HEK293 (cell line): Measurements from ENCODE around the gene UBR4.

Experiments
- HOXC10 ChIP-seq: sonication (generic); formaldehyde crosslinking; IDR thresholded peaks from 2 replicates; pipeline ENCODE4 v1.8.1; 2023; ENCODE audit warnings: mild to moderate bottlenecking, missing genetic modification reagents
- OVOL3 ChIP-seq: fragments of 450-650 bp; formaldehyde crosslinking; IDR thresholded peaks from 2 replicates; pipeline ENCODE4 v1.5.1; 2016; ENCODE audit warnings: missing biosample characterization, missing genetic modification characterization
- PRDM1 ChIP-seq: fragments of 450-650 bp; formaldehyde crosslinking; IDR thresholded peaks from 2 replicates; pipeline ENCODE4; 2016; ENCODE audit warnings: missing biosample characterization, missing genetic modification characterization
- PRDM10 ChIP-seq: fragments of 450-650 bp; formaldehyde crosslinking; IDR thresholded peaks from 2 replicates; pipeline ENCODE4 v1.5.1; 2016; ENCODE audit warnings: missing biosample characterization, missing genetic modification characterization
- SCRT2 ChIP-seq: fragments of 450-650 bp; formaldehyde crosslinking; IDR thresholded peaks from 2 replicates; pipeline ENCODE4 v1.5.1; 2016; ENCODE audit warnings: missing biosample characterization, missing genetic modification characterization
- SP7 ChIP-seq: fragments of 450-650 bp; formaldehyde crosslinking; IDR thresholded peaks from 2 replicates; pipeline ENCODE4 v1.5.1; 2016; ENCODE audit warnings: missing biosample characterization, missing genetic modification characterization
- WT1 ChIP-seq: fragments of 450-650 bp; formaldehyde crosslinking; IDR thresholded peaks from 2 replicates; pipeline ENCODE4 v1.5.1; 2016; ENCODE audit warnings: missing biosample characterization, missing genetic modification characterization
- ZBTB49 ChIP-seq: fragments of 450-650 bp; formaldehyde crosslinking; IDR thresholded peaks from 2 replicates; pipeline ENCODE4 v1.5.1; 2016; ENCODE audit warnings: missing biosample characterization, missing genetic modification characterization, low read depth
- ZBTB7A ChIP-seq: fragments of 450-650 bp; formaldehyde crosslinking; IDR thresholded peaks from 2 replicates; pipeline ENCODE4 v1.5.1; 2016; ENCODE audit warnings: low read depth, missing biosample characterization, missing genetic modification characterization
- ZBTB8A ChIP-seq: fragments of 450-650 bp; formaldehyde crosslinking; IDR thresholded peaks from 2 replicates; pipeline ENCODE4 v1.5.1; 2016; ENCODE audit warnings: missing biosample characterization, missing genetic modification characterization
- ZFP69B ChIP-seq: fragments of 450-650 bp; formaldehyde crosslinking; IDR thresholded peaks from 2 replicates; pipeline ENCODE4 v1.5.1; 2016; ENCODE audit warnings: missing biosample characterization, missing genetic modification characterization
- ZNF112 ChIP-seq: fragments of 450-650 bp; formaldehyde crosslinking; IDR thresholded peaks from 2 replicates; pipeline ENCODE4 v1.5.0; 2017; ENCODE audit warnings: missing biosample characterization, missing genetic modification characterization
- ZNF132 ChIP-seq: fragments of 450-650 bp; formaldehyde crosslinking; IDR thresholded peaks from 2 replicates; pipeline ENCODE4 v1.5.1; 2017; ENCODE audit warnings: missing biosample characterization, missing genetic modification characterization, borderline replicate concordance
- ZNF302 ChIP-seq: fragments of 450-650 bp; formaldehyde crosslinking; IDR thresholded peaks from 2 replicates; pipeline ENCODE4 v1.5.1; 2016; ENCODE audit warnings: missing biosample characterization, missing genetic modification characterization, low read depth
- ZNF394 ChIP-seq: fragments of 450-650 bp; formaldehyde crosslinking; IDR thresholded peaks from 2 replicates; pipeline ENCODE4 v1.5.1; 2016; ENCODE audit warnings: missing biosample characterization, missing genetic modification characterization, mild to moderate bottlenecking, moderate library complexity, borderline replicate concordance
- ZNF555 ChIP-seq: fragments of 450-650 bp; formaldehyde crosslinking; conservative IDR thresholded peaks from 2 replicates; pipeline ENCODE4 v1.5.1; 2017; ENCODE audit warnings: missing biosample characterization, mild to moderate bottlenecking, missing genetic modification characterization, inconsistent platforms
- ZNF561 ChIP-seq: fragments of 450-650 bp; IDR thresholded peaks from 2 replicates; pipeline ENCODE4 v1.5.1; 2018; ENCODE audit warnings: missing biosample characterization, missing genetic modification characterization, borderline replicate concordance
- ZNF629 ChIP-seq: fragments of 450-650 bp; formaldehyde crosslinking; IDR thresholded peaks from 2 replicates; pipeline ENCODE4 v1.5.1; 2017; ENCODE audit warnings: missing biosample characterization, missing genetic modification characterization
- ZNF639 ChIP-seq: fragments of 450-650 bp; formaldehyde crosslinking; IDR thresholded peaks from 2 replicates; pipeline ENCODE4 v1.5.1; 2016; ENCODE audit warnings: missing biosample characterization, missing genetic modification characterization
- TF ChIP-seq, protein P1 (sequence below): fragments of 450-650 bp; formaldehyde crosslinking; IDR thresholded peaks from 2 replicates; pipeline ENCODE4 v1.5.1; 2016; ENCODE audit warnings: missing biosample characterization, missing genetic modification characterization
- TF ChIP-seq, protein P2 (sequence below): fragments of 450-650 bp; formaldehyde crosslinking; IDR thresholded peaks from 2 replicates; pipeline ENCODE4 v1.5.1; 2016; ENCODE audit warnings: missing biosample characterization, missing genetic modification characterization

UBR4 gene

DNA sequence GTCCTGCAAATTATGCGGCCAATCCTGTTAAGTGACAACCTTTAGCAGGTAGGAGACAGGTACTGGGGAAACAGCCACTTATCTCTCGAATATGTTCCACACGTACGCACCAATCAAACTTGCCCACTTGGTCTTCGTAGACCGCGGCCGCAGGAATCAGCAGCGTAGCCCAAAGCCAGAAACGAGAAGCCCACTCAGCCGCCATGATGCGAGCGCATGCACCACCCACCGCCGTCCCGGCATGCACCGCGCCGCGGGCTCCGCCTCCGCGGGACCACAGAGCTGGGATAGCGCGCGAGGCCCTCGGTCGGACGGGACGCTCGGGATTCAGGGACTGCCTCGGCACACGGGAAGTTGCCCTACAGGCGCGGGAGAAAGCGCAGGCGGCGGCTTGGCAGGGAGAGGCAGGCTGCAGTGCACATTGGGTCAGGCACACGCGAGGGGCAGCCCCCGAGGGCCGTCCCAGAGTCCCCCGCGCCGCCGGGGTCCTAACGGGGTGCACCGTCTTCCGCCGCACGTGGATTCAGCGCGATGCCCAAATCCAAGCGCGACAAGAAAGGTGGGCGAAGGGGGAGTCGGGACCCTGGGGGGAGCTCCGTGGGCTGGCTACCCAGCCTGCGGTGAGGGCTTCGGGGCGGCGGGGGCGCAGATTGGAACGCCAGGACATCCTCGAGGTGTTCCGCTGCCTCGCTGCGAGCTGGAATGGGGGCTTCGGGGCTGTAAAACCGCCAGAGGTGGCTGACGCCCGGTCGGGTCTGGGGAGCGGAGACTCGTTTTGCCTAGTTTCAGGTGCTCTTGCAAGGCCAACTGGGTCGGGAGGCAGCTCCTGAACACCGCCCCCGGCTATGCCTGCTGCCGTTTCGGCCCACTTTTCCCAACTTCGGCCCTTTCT is 41.5 kb upstream of the UBR4 start, which contains the start of the genes EMC1 and MRTO4 (continued):
- TF ChIP-seq ZNF561 (tag by site-specific recombination) (0 out of 2 replicates have a peak, but pooled peaks have one; percentile 53), OVOL3 (tag by site-specific recombination) (0 out of 2 replicates have a peak, but pooled peaks have one; percentile 54), ZNF132 (no peak), ZNF394 (tag by site-specific recombination) (peak; percentile 69; the same call in 1 of the 2 replicates), SP7 (tag by site-specific recombination) (peak; percentile 88), ZNF555 (tag by site-specific recombination) (no peak), SCRT2 (tag by site-specific recombination) (no peak), PRDM10 (tag by site-specific recombination) (peak; percentile 61), PRDM1 (tag by site-specific recombination) (no peak), ZBTB7A (tag by site-specific recombination) (peak; percentile 77; the same call in 1 of the 2 replicates), ZNF629 (tag by site-specific recombination) (peak; percentile 77), ZFP69B (tag by site-specific recombination) (peak; percentile 82), ZNF302 (tag by site-specific recombination) (no peak), ZBTB49 (tag by site-specific recombination) (no peak), ZNF112 (no peak), ZBTB8A (tag by site-specific recombination) (peak; percentile 67), HOXC10 (CRISPR knock-in tag) (no peak), ZNF639 (tag by site-specific recombination) (peak; percentile 92), WT1 (tag by site-specific recombination) (no peak)
- TF ChIP-seq, protein P1, sequence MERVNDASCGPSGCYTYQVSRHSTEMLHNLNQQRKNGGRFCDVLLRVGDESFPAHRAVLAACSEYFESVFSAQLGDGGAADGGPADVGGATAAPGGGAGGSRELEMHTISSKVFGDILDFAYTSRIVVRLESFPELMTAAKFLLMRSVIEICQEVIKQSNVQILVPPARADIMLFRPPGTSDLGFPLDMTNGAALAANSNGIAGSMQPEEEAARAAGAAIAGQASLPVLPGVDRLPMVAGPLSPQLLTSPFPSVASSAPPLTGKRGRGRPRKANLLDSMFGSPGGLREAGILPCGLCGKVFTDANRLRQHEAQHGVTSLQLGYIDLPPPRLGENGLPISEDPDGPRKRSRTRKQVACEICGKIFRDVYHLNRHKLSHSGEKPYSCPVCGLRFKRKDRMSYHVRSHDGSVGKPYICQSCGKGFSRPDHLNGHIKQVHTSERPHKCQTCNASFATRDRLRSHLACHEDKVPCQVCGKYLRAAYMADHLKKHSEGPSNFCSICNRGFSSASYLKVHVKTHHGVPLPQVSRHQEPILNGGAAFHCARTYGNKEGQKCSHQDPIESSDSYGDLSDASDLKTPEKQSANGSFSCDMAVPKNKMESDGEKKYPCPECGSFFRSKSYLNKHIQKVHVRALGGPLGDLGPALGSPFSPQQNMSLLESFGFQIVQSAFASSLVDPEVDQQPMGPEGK (tag by site-specific recombination): peak; percentile 52; the same call in 1 of the 2 replicates
- TF ChIP-seq, protein P2, sequence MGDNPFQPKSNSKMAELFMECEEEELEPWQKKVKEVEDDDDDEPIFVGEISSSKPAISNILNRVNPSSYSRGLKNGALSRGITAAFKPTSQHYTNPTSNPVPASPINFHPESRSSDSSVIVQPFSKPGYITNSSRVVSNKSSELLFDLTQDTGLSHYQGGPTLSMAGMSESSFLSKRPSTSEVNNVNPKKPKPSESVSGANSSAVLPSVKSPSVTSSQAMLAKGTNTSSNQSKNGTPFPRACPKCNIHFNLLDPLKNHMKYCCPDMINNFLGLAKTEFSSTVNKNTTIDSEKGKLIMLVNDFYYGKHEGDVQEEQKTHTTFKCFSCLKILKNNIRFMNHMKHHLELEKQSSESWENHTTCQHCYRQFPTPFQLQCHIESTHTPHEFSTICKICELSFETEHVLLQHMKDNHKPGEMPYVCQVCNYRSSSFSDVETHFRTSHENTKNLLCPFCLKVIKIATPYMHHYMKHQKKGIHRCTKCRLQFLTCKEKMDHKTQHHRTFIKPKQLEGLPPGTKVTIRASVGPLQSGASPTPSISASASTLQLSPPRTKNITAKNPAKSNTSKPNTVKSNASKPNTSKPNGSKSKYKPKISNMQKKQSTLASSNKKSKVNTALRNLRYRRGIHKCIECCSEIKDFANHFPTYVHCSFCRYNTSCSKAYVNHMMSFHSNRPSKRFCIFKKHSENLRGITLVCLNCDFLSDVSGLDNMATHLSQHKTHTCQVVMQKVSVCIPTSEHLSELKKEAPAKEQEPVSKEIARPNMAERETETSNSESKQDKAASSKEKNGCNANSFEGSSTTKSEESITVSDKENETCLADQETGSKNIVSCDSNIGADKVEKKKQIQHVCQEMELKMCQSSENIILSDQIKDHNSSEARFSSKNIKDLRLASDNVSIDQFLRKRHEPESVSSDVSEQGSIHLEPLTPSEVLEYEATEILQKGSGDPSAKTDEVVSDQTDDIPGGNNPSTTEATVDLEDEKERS (tag by site-specific recombination): no peak
